Transverse colon (tissue), 4 donors: ENCODE results near the gene SRM. TPM values are rescaled to one million over a fixed set of nuclear protein-coding genes. Genes with fewer than 3 reads are reported as not detected.

Experiments
- DNase-seq: peaks from one replicate; pipeline ENCODE4 v3.0.0-alpha.2; 2019
- H3K27ac ChIP-seq, 4 donors: fragments of 200-600 bp; sonication (generic); 2 replicates each; pipeline ENCODE4 v1.5.1; 2016 to 2018; ENCODE audit warnings: inconsistent platforms in 4 of 4
- H3K27me3 ChIP-seq: fragments of 200-600 bp; sonication (generic); 2 replicates; pipeline ENCODE4 v1.5.1; 2017; ENCODE audit warnings: inconsistent platforms
- H3K36me3 ChIP-seq, 4 donors: fragments of 200-600 bp; sonication (generic); 2 replicates each; pipeline ENCODE4 v1.5.1; 2017 to 2019; ENCODE audit warnings: inconsistent platforms in 4 of 4
- H3K4me1 ChIP-seq, 4 donors: fragments of 200-600 bp; sonication (generic); 2 replicates each; pipeline ENCODE4 v1.5.1; 2017 to 2020; ENCODE audit warnings: inconsistent platforms in 4 of 4
- H3K4me3 ChIP-seq, 4 donors: fragments of 200-600 bp; sonication (generic); 1 replicate in 1 of 4; 2 replicates in 3 of 4; pipeline versions ENCODE4 v1.5.1 to v1.6.1; 2017 to 2019; ENCODE audit warnings: inconsistent platforms in 4 of 4
- H3K9me3 ChIP-seq, 2 donors: fragments of 200-600 bp; sonication (generic); 2 replicates each; pipeline ENCODE4 v1.5.1; 2017 to 2019; ENCODE audit warnings: inconsistent platforms in 2 of 2
- EP300 ChIP-seq: sonication (generic); formaldehyde crosslinking; IDR thresholded peaks from one replicate; pipeline ENCODE4 v1.6.1; 2017; ENCODE audit warnings: antibody characterized with exemption, low read depth
- POLR2A ChIP-seq: fragments of 450-650 bp; IDR thresholded peaks from one replicate; pipeline ENCODE4 v1.6.1; 2016; ENCODE audit warnings: antibody characterized with exemption, mild to moderate bottlenecking, moderate library complexity
- POLR2AphosphoS5 ChIP-seq, 3 donors: sonication (generic); formaldehyde crosslinking; IDR thresholded peaks; one replicate each; pipeline ENCODE4 v1.6.1; 2016; ENCODE audit warnings: antibody characterized with exemption in 3 of 3
- WGBS, 2 donors: methylation state at CpG; one replicate each; pipeline ENCODE4 v1.1.5; 2018; ENCODE audit warnings: low coverage in 1 of 2; 5-methylcytosine and 5-hydroxymethylcytosine counted together
- in situ Hi-C, 4 donors: fragments of 200-750 bp; cut with MboI; loops; one replicate each; pipeline versions ENCODE4 v1.15.0 to v1.15.1; 2017; ENCODE audit warnings: low sequenced_read_pairs in 3 of 4, low pct_ligation_motif_present in 1 of 4, low pct_unique_long_range_greater_than_20kb in 1 of 4
- intact Hi-C: fragments of 100-400 bp; cut with DNase I; formaldehyde crosslinking; loops from one replicate; pipeline ENCODE4 v1.15.1; 2023; ENCODE audit warnings: low total_unique reads
- total RNA-seq, 4 donors: library from RNA; depleted of rRNA; stranded (reverse); fragments of >200 nt; gene quantifications; one replicate each; pipeline ENCODE4 v1.1.0, GENCODE V29; 2016
- TF ChIP-seq, protein P1 (sequence below), 5 experiments: fragments of 200-600 bp in 3 of 5; fragments of 450-650 bp in 2 of 5; sonication (generic) in 3 of 5; IDR thresholded peaks; 1 replicate in 2 of 5; 2 replicates in 3 of 5; pipeline ENCODE4 v1.5.1; 2016 to 2017; ENCODE audit warnings: antibody characterized with exemption in 5 of 5, inconsistent platforms in 3 of 5, mild to moderate bottlenecking in 2 of 5, moderate library complexity in 1 of 5

The SRM gene
- 10 to 100 TPM; 13.0 to 25.1 (median 20.3) TPM for total RNA-seq

DNA sequence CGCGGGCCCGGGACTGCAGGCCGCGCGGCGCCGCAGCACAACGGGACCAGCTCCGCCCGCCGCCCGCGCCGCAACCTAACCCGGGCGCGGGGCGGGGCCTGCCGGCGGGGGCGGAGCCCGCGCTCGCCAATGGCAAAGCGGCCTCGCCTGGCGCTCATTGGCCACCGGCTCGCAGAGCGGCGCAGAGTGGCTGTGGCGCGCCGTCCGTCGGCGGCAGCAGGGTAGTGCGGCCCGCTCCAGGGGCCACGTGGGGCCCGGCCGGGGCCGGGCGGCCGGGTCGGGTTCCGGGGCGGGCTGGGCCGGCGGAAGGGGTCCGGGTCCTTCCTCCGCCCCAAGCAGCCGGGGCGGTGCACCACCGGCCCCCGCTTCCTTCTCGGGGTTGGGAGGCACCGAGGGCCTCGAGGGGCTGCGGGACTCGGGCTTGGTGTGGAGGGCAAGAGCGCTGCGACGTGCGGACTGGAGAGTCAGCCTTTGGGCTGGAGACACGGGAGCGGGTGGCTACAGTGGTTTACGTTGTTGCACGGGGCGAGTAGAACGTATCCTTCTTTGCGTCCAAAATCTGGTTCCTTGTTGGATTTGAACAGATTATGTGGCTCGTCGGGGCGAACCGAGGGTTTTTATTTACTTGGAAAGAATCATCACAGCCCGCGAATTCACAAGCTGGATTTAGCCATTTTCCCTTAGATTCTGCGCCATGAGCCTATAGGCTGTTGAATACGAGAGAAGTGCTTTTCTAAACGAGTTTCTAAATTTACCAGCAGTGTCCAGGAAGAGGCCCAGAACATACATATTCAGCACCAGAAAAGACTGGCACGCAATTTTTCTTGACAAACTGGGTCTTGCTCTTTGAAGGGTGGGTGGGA is at the start of gene SRM:
TSS of gene SRM (minus strand) at position 51 of the 863 bp plus-strand sequence. CDS start 75 bp downstream, outside the sequence.
- peak within 1 kb of the TSS; percentile 86 to 98 (median 94) for H3K4me3 ChIP-seq
- peak within 1 kb of the TSS; percentile 74 to 89 (median 80) for H3K27ac ChIP-seq
- WGBS, 2 donors: 0% methylated on average over 6 to 58 of the region's 83 CpGs
- H3K36me3 ChIP-seq: peaks cover 0 to 11% (median 2%) of the 10 kb centered on the region in 4 donors
- no peaks in the 10 kb centered on the region for H3K27me3 ChIP-seq
- in situ Hi-C loops: no loop called here
- peak in 2 of 3 donors; percentile 31 to 54 for TF ChIP-seq POLR2AphosphoS5 (IDR thresholded peaks at IDR 0.05)
- TF ChIP-seq EP300: no peak
- TF ChIP-seq POLR2A: peak; percentile 60
- TF ChIP-seq, protein P1, sequence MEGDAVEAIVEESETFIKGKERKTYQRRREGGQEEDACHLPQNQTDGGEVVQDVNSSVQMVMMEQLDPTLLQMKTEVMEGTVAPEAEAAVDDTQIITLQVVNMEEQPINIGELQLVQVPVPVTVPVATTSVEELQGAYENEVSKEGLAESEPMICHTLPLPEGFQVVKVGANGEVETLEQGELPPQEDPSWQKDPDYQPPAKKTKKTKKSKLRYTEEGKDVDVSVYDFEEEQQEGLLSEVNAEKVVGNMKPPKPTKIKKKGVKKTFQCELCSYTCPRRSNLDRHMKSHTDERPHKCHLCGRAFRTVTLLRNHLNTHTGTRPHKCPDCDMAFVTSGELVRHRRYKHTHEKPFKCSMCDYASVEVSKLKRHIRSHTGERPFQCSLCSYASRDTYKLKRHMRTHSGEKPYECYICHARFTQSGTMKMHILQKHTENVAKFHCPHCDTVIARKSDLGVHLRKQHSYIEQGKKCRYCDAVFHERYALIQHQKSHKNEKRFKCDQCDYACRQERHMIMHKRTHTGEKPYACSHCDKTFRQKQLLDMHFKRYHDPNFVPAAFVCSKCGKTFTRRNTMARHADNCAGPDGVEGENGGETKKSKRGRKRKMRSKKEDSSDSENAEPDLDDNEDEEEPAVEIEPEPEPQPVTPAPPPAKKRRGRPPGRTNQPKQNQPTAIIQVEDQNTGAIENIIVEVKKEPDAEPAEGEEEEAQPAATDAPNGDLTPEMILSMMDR (IDR thresholded peaks at IDR 0.05): peak in 3 of 5 experiments; percentile 14 to 59 (median 34)
- peaks cover 10 to 22% (median 19%) of the 10 kb centered on the region in 4 donors for H3K4me1 ChIP-seq
- no peaks in the 10 kb centered on the region for H3K9me3 ChIP-seq
- intact Hi-C loops: no loop called here
- DNase-seq: peak; percentile 93

DNA sequence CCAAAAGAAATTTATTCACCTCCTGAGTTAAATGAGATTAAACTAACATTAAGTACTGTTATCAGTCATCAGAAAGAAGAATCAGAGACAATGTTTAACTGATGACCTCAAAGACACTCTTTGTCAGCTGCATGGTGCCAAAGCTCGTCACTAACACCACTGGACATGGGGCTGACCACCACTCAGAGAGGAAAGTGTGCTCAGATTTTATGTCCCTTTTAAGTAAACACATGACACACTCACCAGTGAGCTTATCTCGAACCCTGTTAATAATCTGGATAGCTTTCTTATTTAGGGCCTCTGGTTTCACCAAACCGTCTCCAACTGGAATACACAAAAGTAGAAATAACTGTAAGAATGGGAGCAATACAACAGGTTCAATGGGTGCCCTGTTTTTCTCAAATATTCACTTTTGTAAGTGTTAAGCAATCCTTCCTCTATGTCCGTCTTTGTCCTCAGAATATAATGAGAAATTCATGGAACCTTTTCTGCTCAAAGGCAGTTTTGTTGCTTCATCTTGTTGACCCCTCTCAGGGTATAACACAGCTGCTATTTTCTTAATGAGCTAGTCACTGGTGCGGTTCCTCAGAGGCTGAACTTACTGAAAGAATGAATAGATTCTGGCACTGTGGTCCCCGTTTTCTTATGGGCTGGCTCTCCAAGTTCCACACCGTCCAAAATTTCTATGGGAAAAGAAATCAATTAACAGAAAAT is 49.4 kb upstream of the SRM start:
- WGBS, 2 donors: 85 to 89% methylated on average over 6 to 7 of the region's 7 CpGs
- in situ Hi-C loops: no loop called here

DNA sequence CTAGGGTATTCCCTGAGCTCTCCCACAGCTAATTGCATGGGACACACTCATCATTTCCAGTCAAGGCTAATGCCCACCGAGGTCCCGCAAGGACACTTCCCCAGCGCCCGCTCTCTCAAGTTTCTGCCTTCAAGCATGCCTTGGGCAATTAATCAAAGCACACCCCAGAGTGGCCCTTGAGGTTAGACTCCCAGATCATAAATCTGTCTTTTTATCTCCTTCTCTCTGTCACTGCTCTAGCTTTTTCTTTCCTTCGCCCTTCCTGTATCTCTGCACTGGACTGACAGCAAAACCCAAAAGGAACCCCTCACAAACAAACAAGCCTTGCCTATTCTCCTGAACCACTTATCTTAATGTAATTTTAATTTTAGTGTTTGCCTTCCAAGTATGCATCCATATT is 47.8 kb upstream of the SRM start:
- peaks cover 0 to 32% (median 15%) of the 10 kb centered on the region in 4 donors for H3K36me3 ChIP-seq
- intact Hi-C loops: no loop called here
- 76 to 81% methylated on average over 3 to 5 of the region's 5 CpGs for WGBS, 2 donors
- in situ Hi-C loops: no loop called here
- no peaks in the 10 kb centered on the region for H3K27me3 ChIP-seq
- no peak overlapping the region for H3K4me3 ChIP-seq
- H3K27ac ChIP-seq: no peak overlapping the region
- H3K9me3 ChIP-seq: no peaks in the 10 kb centered on the region
- no peak for DNase-seq
- TF ChIP-seq, protein P1 (IDR thresholded peaks at IDR 0.05): no peak
- TF ChIP-seq EP300 (no peak), POLR2A (no peak), POLR2AphosphoS5 (IDR thresholded peaks at IDR 0.05) (no peak)
- no peaks in the 10 kb centered on the region for H3K4me1 ChIP-seq

More for the DNA sequence above, 49.4 kb upstream of the SRM start:
- intact Hi-C loops: no loop called here
- no peaks in the 10 kb centered on the region for H3K27me3 ChIP-seq
- peaks cover 0 to 43% (median 20%) of the 10 kb centered on the region in 4 donors for H3K36me3 ChIP-seq
- H3K4me3 ChIP-seq: no peak overlapping the region
- H3K4me1 ChIP-seq: no peaks in the 10 kb centered on the region
- DNase-seq: no peak
- TF ChIP-seq EP300: no peak
- no peak for TF ChIP-seq POLR2AphosphoS5 (IDR thresholded peaks at IDR 0.05)
- TF ChIP-seq, protein P1 (IDR thresholded peaks at IDR 0.05): no peak
- TF ChIP-seq POLR2A: no peak
- H3K27ac ChIP-seq: no peak overlapping the region
- no peaks in the 10 kb centered on the region for H3K9me3 ChIP-seq

DNA sequence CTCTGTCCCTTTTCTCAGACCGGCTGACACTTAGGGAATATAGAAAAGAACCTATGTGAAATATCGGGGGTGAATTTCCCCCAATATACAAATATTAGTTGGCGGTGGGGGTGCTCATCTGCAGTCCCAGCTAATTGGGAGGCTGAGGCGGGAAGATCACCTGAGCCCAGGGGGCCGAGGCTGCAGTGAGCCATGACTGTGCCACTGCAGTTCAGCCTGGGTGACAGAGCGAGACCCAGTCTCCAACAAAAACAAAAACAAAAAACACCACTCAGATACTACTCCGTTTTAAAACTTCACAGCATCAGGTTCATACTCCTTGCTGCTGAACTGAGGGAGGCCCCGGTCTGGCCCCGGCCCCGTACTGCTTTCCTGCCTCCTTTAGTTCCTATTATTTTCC is 45.8 kb upstream of the SRM start:
- in situ Hi-C loops: no loop called here
- DNase-seq: no peak
- WGBS, 2 donors: 93 to 96% methylated on average over 3 to 10 of the region's 10 CpGs

More for the DNA sequence above, 45.8 kb upstream of the SRM start:
- no peaks in the 10 kb centered on the region for H3K4me1 ChIP-seq
- H3K9me3 ChIP-seq: no peaks in the 10 kb centered on the region
- H3K36me3 ChIP-seq: peaks cover 0 to 28% (median 11%) of the 10 kb centered on the region in 4 donors
- no peaks in the 10 kb centered on the region for H3K27me3 ChIP-seq
- no peak overlapping the region for H3K27ac ChIP-seq
- no peak overlapping the region for H3K4me3 ChIP-seq
- TF ChIP-seq, protein P1 (IDR thresholded peaks at IDR 0.05): no peak
- TF ChIP-seq EP300: no peak
- TF ChIP-seq POLR2AphosphoS5 (IDR thresholded peaks at IDR 0.05): no peak
- no peak for TF ChIP-seq POLR2A
- intact Hi-C loops: no loop called here
